Measurements from ENCODE around the gene LUC7L. TPM values are rescaled to one million over a fixed set of nuclear protein-coding genes. Genes with fewer than 3 reads are reported as not detected.
"Not testable (repeated sequence)": the region's sequence is repeated elsewhere in the genome, so short reads cannot be mapped to it uniquely, and the experiment has no call there.

The LUC7L gene
- total RNA-seq, 6 experiments from 2014 or later = 18.9 to 30.2 (median 20.4) TPM

DNA sequence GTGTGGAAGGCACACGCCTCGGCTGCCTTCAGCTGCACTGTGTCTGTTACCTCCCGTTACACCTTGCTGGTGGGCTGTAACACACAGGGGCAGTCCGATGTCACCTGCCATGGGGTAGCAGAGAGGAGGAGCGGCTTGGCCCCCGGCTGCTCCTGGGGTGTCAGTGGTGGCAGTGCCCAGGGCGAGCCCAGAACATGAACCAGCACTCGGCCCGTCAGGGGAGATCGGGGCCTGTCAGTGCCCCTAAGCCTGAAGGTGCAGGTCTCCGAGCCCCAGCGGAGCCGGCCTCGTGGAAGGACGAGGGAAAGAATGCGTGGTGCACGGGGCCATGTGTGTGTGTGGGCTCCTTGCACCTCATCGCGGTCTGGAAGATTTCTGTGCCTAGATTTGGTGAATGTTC, 31.1 kb upstream of the LUC7L start:
- 93% methylated on average over 9 of the region's 19 CpGs for WGBS (ENCODE audit: insufficient coverage, low coverage, low lambda C conversion rate, missing lambda C conversion rate)
- Histone ChIP-seq H3K9me3 (no peaks in the 10 kb centered on the region), H3K27me3 (no peaks in the 10 kb centered on the region), H3K27ac (no peak overlapping the region), H3K4me1 (no peaks in the 10 kb centered on the region), H3K36me3 (peaks cover 0 to 32% (median 4%) of the 10 kb centered on the region in 4 donors), H3K4me3 (no peak overlapping the region)
- intact Hi-C loops (cut with DNase I) = no loop called here
- TF ChIP-seq, protein P1, sequence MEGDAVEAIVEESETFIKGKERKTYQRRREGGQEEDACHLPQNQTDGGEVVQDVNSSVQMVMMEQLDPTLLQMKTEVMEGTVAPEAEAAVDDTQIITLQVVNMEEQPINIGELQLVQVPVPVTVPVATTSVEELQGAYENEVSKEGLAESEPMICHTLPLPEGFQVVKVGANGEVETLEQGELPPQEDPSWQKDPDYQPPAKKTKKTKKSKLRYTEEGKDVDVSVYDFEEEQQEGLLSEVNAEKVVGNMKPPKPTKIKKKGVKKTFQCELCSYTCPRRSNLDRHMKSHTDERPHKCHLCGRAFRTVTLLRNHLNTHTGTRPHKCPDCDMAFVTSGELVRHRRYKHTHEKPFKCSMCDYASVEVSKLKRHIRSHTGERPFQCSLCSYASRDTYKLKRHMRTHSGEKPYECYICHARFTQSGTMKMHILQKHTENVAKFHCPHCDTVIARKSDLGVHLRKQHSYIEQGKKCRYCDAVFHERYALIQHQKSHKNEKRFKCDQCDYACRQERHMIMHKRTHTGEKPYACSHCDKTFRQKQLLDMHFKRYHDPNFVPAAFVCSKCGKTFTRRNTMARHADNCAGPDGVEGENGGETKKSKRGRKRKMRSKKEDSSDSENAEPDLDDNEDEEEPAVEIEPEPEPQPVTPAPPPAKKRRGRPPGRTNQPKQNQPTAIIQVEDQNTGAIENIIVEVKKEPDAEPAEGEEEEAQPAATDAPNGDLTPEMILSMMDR (IDR thresholded peaks at IDR 0.05) = no peak
- TF ChIP-seq POLR2A (IDR thresholded peaks at IDR 0.05) = no peak
- ATAC-seq = no peak
- no peak for DNase-seq

DNA sequence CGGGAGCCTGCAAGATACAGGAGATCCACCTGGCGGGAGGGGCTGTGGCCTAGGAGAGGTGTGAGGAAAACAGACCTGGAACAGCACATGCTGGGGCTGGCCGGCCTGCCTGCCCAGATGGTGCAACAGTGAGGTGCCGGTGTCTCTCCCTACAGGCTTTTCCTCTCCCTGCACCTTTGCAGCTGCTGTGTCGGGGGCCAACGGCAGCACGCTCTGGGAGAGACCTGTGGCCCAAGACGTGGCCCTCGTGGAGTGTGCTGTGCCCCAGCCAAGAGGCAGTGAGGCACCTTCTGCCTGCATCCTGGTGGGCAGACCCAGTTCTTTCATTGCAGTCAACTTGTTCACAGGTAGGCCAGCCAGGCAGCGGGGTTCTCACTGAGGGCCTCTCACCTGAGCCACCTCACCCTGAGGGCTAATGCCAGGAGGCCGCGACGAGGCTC, 30.6 kb upstream of the LUC7L start:
- DNase-seq (no peak), ATAC-seq (no peak)
- Histone ChIP-seq H3K27ac (no peak overlapping the region), H3K27me3 (no peaks in the 10 kb centered on the region), H3K4me3 (no peak overlapping the region), H3K9me3 (no peaks in the 10 kb centered on the region), H3K36me3 (peaks cover 0 to 32% (median 7%) of the 10 kb centered on the region in 4 donors), H3K4me1 (no peaks in the 10 kb centered on the region)
- intact Hi-C loops (cut with DNase I) = no loop called here
- no peak for TF ChIP-seq POLR2A (IDR thresholded peaks at IDR 0.05)
- TF ChIP-seq, protein P1 (IDR thresholded peaks at IDR 0.05) = no peak
- 67% methylated on average over 6 of the region's 13 CpGs for WGBS (ENCODE audit: insufficient coverage, low coverage, low lambda C conversion rate, missing lambda C conversion rate)

DNA sequence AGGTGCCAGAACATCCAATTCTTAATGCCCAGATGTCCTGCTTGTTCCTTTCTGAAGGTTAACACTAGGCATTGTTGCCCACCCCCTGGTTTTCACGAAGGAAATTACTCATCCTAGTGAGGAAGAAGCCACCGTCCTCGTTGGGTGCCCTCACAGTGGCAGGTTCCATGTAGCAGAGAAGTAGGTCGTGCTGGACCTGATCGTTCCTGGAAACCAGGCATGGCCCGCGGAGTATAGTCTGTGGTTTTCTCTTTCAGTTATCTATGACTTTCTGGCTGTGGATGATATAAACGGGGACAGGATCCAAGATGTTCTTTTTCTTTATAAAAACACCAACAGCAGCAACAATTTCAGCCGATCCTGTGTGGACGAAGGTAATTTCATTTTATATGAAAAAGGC, 30.0 kb upstream of the LUC7L start:
- Histone ChIP-seq H3K36me3 (peaks cover 0 to 38% (median 10%) of the 10 kb centered on the region in 4 donors), H3K27me3 (no peaks in the 10 kb centered on the region), H3K4me1 (no peaks in the 10 kb centered on the region), H3K27ac (no peak overlapping the region), H3K9me3 (no peaks in the 10 kb centered on the region), H3K4me3 (no peak overlapping the region)
- DNase-seq = no peak
- ATAC-seq = no peak
- 80% methylated on average over 9 of the region's 10 CpGs for WGBS (ENCODE audit: insufficient coverage, low coverage, low lambda C conversion rate, missing lambda C conversion rate)
- TF ChIP-seq POLR2A (IDR thresholded peaks at IDR 0.05) = no peak
- TF ChIP-seq, protein P1 (IDR thresholded peaks at IDR 0.05) = no peak
- intact Hi-C loops (cut with DNase I) = no loop called here

DNA sequence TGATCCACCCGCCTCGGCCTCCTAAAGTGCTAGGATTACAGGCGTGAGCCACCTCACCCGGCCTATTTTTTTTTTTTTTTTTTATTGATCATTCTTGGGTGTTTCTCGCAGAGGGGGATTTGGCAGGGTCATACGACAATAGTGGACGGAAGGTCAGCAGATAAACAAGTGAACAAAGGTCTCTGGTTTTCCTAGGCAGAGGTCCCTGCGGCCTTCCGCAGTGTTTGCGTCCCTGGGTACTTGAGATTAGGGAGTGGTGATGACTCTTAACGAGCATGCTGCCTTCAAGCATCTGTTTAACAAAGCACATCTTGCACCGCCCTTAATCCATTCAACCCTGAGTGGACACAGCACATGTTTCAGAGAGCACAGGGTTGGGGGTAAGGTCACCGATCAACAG, 28.8 kb upstream of the LUC7L start:
- H3K36me3 ChIP-seq = peaks cover 0 to 35% (median 9%) of the 10 kb centered on the region in 4 donors
- H3K4me3 ChIP-seq; DNase-seq; H3K27ac ChIP-seq; intact Hi-C loops (cut with DNase I); ATAC-seq; H3K9me3 ChIP-seq; H3K27me3 ChIP-seq; H3K4me1 ChIP-seq: not testable (repeated sequence)
- WGBS (ENCODE audit: insufficient coverage, low coverage, low lambda C conversion rate, missing lambda C conversion rate) = 71% methylated on average over 10 of the region's 13 CpGs

DNA sequence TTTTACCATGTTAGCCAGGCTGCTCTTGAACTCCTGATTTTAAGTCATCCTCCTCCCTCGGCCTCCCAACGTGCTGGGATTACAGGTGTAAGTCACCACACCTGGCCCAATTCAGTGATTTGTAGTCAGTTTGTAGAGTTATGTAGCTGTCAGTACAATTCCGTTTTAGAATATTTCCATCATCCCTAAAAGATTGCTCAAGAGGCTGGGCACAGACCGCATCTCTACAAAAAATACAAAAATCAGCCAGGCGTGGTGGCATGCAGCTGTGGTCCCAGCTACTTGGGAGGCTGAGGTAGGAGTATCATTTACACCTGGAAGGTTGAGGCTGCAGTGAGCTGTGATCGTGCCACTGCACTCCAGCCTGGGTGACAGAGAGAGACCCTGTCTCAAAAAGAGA, 25.9 kb upstream of the LUC7L start:
- no peak for ATAC-seq
- TF ChIP-seq, protein P1 (IDR thresholded peaks at IDR 0.05) = no peak
- TF ChIP-seq POLR2A (IDR thresholded peaks at IDR 0.05) = no peak
- no peaks in the 10 kb centered on the region for H3K9me3 ChIP-seq
- no peaks in the 10 kb centered on the region for H3K4me1 ChIP-seq
- peaks cover 0 to 27% (median 9%) of the 10 kb centered on the region in 4 donors for H3K36me3 ChIP-seq
- no peak overlapping the region for H3K27ac ChIP-seq
- intact Hi-C loops (cut with DNase I) = no loop called here
- no peak for DNase-seq
- H3K4me3 ChIP-seq = no peak overlapping the region
- no peaks in the 10 kb centered on the region for H3K27me3 ChIP-seq
- WGBS (ENCODE audit: insufficient coverage, low coverage, low lambda C conversion rate, missing lambda C conversion rate) = 93% methylated on average over 5 of the region's 6 CpGs
